NCI-H526 treated with DMSO at 0.1 percent for 48 hours (cell line): Measurements from ENCODE around the gene GBF1.
"Not testable (repeated sequence)": the region's sequence is repeated elsewhere in the genome, so short reads cannot be mapped to it uniquely, and the experiment has no call there.

Source experiments
- DNase-seq: peaks from one replicate; lab custom pipeline; 2025; lab: John Stamatoyannopoulos, UW

GBF1 gene

GRCh38 chr10:102267748-102268147 is 22.4 kb downstream of the GBF1 start:
- no peak for DNase-seq

GRCh38 chr10:102268375-102268888 is 23.1 kb downstream of the GBF1 start:
- no peak for DNase-seq

- no peak for DNase-seq
Measured at GRCh38 chr10:102269017-102269416, 23.7 kb downstream of the GBF1 start.

- DNase-seq, result no peak
Measured at GRCh38 chr10:102274062-102274461, 28.7 kb downstream of the GBF1 start.

GRCh38 chr10:102275343-102275742 is 30.0 kb downstream of the GBF1 start:
- DNase-seq, result no peak

GRCh38 chr10:102279104-102279503 is 33.8 kb downstream of the GBF1 start:
- no peak for DNase-seq

- DNase-seq, result no peak
Measured at GRCh38 chr10:102280397-102281101, 35.2 kb downstream of the GBF1 start.

- no peak for DNase-seq
Measured at GRCh38 chr10:102281102-102281487, 35.8 kb downstream of the GBF1 start.

- no peak for DNase-seq
Measured at GRCh38 chr10:102283488-102283887, 38.2 kb downstream of the GBF1 start.

GRCh38 chr10:102283890-102284289 is 38.6 kb downstream of the GBF1 start:
- DNase-seq, result no peak

- DNase-seq, result no peak
Measured at GRCh38 chr10:102284531-102284930, 39.2 kb downstream of the GBF1 start.

GRCh38 chr10:102285133-102285532 is 39.8 kb downstream of the GBF1 start:
- DNase-seq, result no peak

- DNase-seq, result no peak
Measured at GRCh38 chr10:102286216-102286615, 40.9 kb downstream of the GBF1 start.

GRCh38 chr10:102287538-102287937 is 42.2 kb downstream of the GBF1 start:
- DNase-seq, result no peak

GRCh38 chr10:102287991-102288390 is 42.7 kb downstream of the GBF1 start:
- DNase-seq, result no peak

- DNase-seq, result no peak
Measured at GRCh38 chr10:102289356-102289755, 44.0 kb downstream of the GBF1 start.

- DNase-seq, result no peak
Measured at GRCh38 chr10:102289840-102290239, 44.5 kb downstream of the GBF1 start.

- no peak for DNase-seq
Measured at GRCh38 chr10:102291221-102291905, 46.0 kb downstream of the GBF1 start.

GRCh38 chr10:102297101-102297500 is 51.8 kb downstream of the GBF1 start:
- no peak for DNase-seq

- no peak for DNase-seq
Measured at GRCh38 chr10:102298899-102299298, 53.6 kb downstream of the GBF1 start.

- no peak for DNase-seq
Measured at GRCh38 chr10:102299873-102300272, 54.5 kb downstream of the GBF1 start.

- no peak for DNase-seq
Measured at GRCh38 chr10:102300278-102300843, 55.0 kb downstream of the GBF1 start.

- not testable (repeated sequence) for DNase-seq
Measured at GRCh38 chr10:102300912-102301311, 55.6 kb downstream of the GBF1 start.
